ENCODE results near the gene AREG.

Gene AREG

DNA sequence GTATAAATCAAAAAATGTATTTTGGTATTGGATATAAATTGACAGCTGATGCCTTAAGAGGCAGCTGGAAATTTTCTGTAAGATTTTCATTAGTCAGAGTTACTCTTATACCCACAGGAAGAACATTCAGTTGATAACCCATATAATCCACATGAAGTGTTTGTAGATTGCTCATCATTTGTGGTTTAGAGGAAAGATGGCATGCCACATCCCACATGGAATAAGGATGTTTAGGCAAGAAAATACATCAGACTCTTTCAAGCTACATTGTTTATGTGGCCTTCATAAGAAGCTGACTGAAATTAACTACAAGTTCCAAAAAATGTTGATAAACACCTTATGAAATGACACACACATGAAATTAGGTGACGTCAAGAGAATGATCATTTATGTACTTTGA lies 56.6 kb downstream of the AREG start:
- no peak for DNase-seq (ENCODE audit: low read depth)
- H3K4me3 ChIP-seq (ENCODE audit: low read depth, low read length) = no peak overlapping the region
- TF ChIP-seq, protein P1, sequence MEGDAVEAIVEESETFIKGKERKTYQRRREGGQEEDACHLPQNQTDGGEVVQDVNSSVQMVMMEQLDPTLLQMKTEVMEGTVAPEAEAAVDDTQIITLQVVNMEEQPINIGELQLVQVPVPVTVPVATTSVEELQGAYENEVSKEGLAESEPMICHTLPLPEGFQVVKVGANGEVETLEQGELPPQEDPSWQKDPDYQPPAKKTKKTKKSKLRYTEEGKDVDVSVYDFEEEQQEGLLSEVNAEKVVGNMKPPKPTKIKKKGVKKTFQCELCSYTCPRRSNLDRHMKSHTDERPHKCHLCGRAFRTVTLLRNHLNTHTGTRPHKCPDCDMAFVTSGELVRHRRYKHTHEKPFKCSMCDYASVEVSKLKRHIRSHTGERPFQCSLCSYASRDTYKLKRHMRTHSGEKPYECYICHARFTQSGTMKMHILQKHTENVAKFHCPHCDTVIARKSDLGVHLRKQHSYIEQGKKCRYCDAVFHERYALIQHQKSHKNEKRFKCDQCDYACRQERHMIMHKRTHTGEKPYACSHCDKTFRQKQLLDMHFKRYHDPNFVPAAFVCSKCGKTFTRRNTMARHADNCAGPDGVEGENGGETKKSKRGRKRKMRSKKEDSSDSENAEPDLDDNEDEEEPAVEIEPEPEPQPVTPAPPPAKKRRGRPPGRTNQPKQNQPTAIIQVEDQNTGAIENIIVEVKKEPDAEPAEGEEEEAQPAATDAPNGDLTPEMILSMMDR (IDR thresholded peaks at IDR 0.05; ENCODE audit: insufficient read depth, low read depth, low read length, missing control alignments) = no peak

DNA sequence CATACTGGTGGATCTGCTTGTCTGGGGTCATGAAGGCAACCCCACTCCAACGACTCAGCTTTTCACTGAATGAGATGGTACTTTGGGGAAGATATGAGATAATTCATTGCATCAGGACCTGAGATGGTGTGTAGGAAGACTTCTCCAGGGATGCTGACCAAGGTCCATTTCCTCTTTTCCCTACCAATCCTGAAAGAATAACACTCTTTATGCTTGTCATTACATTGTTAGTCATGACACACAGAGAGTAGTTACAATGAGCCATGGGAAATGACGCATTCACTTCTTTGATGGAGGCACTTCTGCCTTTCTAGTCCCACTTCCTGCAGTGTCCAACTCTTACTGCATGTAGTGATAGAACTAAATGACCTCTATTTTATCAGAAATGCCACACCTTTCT lies 58.6 kb downstream of the AREG start:
- H3K4me3 ChIP-seq (ENCODE audit: low read depth, low read length) = no peak overlapping the region
- TF ChIP-seq, protein P1 (IDR thresholded peaks at IDR 0.05; ENCODE audit: insufficient read depth, low read depth, low read length, missing control alignments) = no peak
- no peak for DNase-seq (ENCODE audit: low read depth)

DNA sequence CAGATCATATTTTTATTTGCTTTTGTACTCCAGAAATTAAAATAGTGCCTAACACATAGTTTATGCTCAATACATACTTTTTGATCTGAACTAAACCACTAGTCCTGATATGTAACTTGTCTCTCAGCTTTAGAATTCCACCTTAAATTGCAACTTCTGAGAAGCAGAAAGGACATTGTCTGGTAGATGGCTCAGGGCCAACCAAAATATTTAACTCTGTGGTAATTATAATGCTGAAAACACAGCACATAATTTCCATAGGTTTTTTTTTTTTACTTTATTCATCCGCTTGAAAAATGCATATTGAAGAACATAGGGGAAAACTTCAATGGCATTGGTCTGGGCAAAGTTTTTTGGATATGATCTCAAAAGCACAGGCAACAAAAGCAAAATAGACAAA lies 59.3 kb downstream of the AREG start:
- TF ChIP-seq, protein P1 (IDR thresholded peaks at IDR 0.05; ENCODE audit: insufficient read depth, low read depth, low read length, missing control alignments) = no peak
- no peak overlapping the region for H3K4me3 ChIP-seq (ENCODE audit: low read depth, low read length)
- no peak for DNase-seq (ENCODE audit: low read depth)
